CD4-positive, alpha-beta memory T cell (primary cell): ENCODE measurements around the gene ZNF239. TPM values are rescaled to one million over a fixed set of nuclear protein-coding genes. Genes with fewer than 3 reads are reported as not detected.
A peak's percentile ranks its signal among the peaks of the same experiment; 100 is the strongest.

Source experiments
- CTCF ChIA-PET: fragments of 350-600 bp; sonication (Branson Sonifier 250); formaldehyde crosslinking; loops from one replicate; lab custom pipeline; 2021; ENCODE audit warnings: inconsistent platforms; ENCODE audit not compliant: partially characterized antibody; lab: Charles Lee
- POLR2A ChIA-PET: fragments of 350-600 bp; sonication (Branson Sonifier 250); formaldehyde crosslinking; loops from one replicate; lab custom pipeline; 2021; ENCODE audit not compliant: partially characterized antibody; lab: Charles Lee
- DNase-seq, 5 donors: peaks; one replicate each; pipeline versions ENCODE4 v3.0.0 to v3.0.0-alpha.2; 2020 to 2022; ENCODE audit warnings: mixed read lengths in 1 of 5
- H3K27ac ChIP-seq: one replicate; pipeline ENCODE4 v1.7.0; 2013; ENCODE audit warnings: low read depth, low read length
- H3K27me3 ChIP-seq: 2 replicates; pipeline ENCODE4 v1.7.0; 2013; ENCODE audit warnings: mild to moderate bottlenecking, low read length, moderate library complexity; ENCODE audit not compliant: insufficient read depth
- H3K36me3 ChIP-seq: 2 replicates; pipeline ENCODE4 v1.7.0; 2013; ENCODE audit warnings: mild to moderate bottlenecking, low read length, moderate library complexity; ENCODE audit not compliant: insufficient read depth
- H3K4me1 ChIP-seq: 2 replicates; pipeline ENCODE4 v1.7.0; 2013; ENCODE audit warnings: mild to moderate bottlenecking, low read length, moderate library complexity; ENCODE audit not compliant: insufficient read depth
- H3K4me3 ChIP-seq, 2 donors: one replicate each; pipeline ENCODE4 v1.7.0; 2013; ENCODE audit warnings: low read length in 2 of 2, mild to moderate bottlenecking in 1 of 2
- H3K9me3 ChIP-seq, 2 donors: one replicate each; pipeline ENCODE4 v1.7.0; 2013; ENCODE audit warnings: low read length in 2 of 2, control low read depth in 1 of 2; ENCODE audit not compliant: control insufficient read depth in 1 of 2
- H3K27ac Mint-ChIP-seq, 7 donors: one replicate each; pipeline ENCODE4 v1.8.0; 2020 to 2021; ENCODE audit warnings: mixed read lengths in 7 of 7, mild to moderate bottlenecking in 6 of 7, inconsistent platforms in 3 of 7, moderate library complexity in 3 of 7
- H3K27me3 Mint-ChIP-seq, 2 donors: one replicate each; pipeline ENCODE4 v1.8.0; 2020 to 2021; ENCODE audit warnings: mixed read lengths in 2 of 2
- H3K36me3 Mint-ChIP-seq, 2 donors: one replicate each; pipeline ENCODE4 v1.8.0; 2020 to 2021; ENCODE audit warnings: mixed read lengths in 2 of 2, inconsistent platforms in 1 of 2, mild to moderate bottlenecking in 1 of 2
- H3K4me1 Mint-ChIP-seq, 4 donors: one replicate each; pipeline ENCODE4 v1.8.0; 2020 to 2021; ENCODE audit warnings: mixed read lengths in 4 of 4, mild to moderate bottlenecking in 1 of 4
- H3K4me3 Mint-ChIP-seq, 8 donors: one replicate each; pipeline ENCODE4 v1.8.0; 2020 to 2021; ENCODE audit warnings: mixed read lengths in 8 of 8, mild to moderate bottlenecking in 7 of 8, moderate library complexity in 6 of 8, inconsistent platforms in 3 of 8
- H3K9me3 Mint-ChIP-seq, 8 donors: one replicate each; pipeline ENCODE4 v1.8.0; 2020 to 2021; ENCODE audit warnings: mixed read lengths in 8 of 8, mild to moderate bottlenecking in 5 of 8, inconsistent platforms in 3 of 8, moderate library complexity in 1 of 8
- intact Hi-C: fragments of 100-400 bp; cut with micrococcal nuclease; formaldehyde crosslinking; loops from one replicate; pipeline ENCODE4 v1.15.1; 2023
- polyA plus RNA-seq, 2 donors: library from polyadenylated mRNA; unstranded; fragments of 300-500 nt; fragmentation: Illumina TruSeq; gene quantifications; one replicate each; pipeline ENCODE4 v1.2.3, GENCODE V29; 2021
- total RNA-seq, 2 experiments: library from RNA; stranded (reverse); gene quantifications; one replicate each; pipeline ENCODE4 v1.2.3, GENCODE V29; 2021

ZNF239 gene
- total and polyA plus RNA-seq, 4 experiments from 2014 or later = 1.6 to 6.2 (median 3.9) TPM

GRCh38 chr10:43585046-43585445 is 10.6 kb upstream of the ZNF239 start:
- intact Hi-C loops = no loop called here
- no peak overlapping the region for H3K4me3 ChIP-seq
- Mint-ChIP-seq H3K27ac (no peak overlapping the region), H3K27me3 (peaks cover 0 to 2% of the 10 kb centered on the region in 2 donors), H3K4me3 (no peak overlapping the region), H3K9me3 (peaks cover 0 to 3% (median 0%) of the 10 kb centered on the region in 8 donors), H3K36me3 (no peaks in the 10 kb centered on the region), H3K4me1 (no peaks in the 10 kb centered on the region)
- H3K27me3 ChIP-seq = no peaks in the 10 kb centered on the region
- no peaks in the 10 kb centered on the region for H3K4me1 ChIP-seq
- no peaks in the 10 kb centered on the region for H3K36me3 ChIP-seq
- POLR2A ChIA-PET = no interaction called here
- H3K9me3 ChIP-seq = no peaks in the 10 kb centered on the region
- CTCF ChIA-PET = interaction anchor here (1.7 kb wide), 1 partner anchor 10 kb away, joined by 5 read pairs; no protein-coding TSS in a partner anchor
- no peak for DNase-seq
- no peak overlapping the region for H3K27ac ChIP-seq

GRCh38 chr10:43584051-43584450 is 9.6 kb upstream of the ZNF239 start:
- intact Hi-C loops = no loop called here
- Histone ChIP-seq H3K27me3 (no peaks in the 10 kb centered on the region), H3K27ac (no peak overlapping the region), H3K9me3 (no peaks in the 10 kb centered on the region), H3K36me3 (no peaks in the 10 kb centered on the region), H3K4me1 (no peaks in the 10 kb centered on the region), H3K4me3 (no peak overlapping the region)
- no peak for DNase-seq
- ChIA-PET CTCF (no interaction called here), POLR2A (no interaction called here)
- H3K27ac Mint-ChIP-seq = no peak overlapping the region
- H3K4me1 Mint-ChIP-seq = no peaks in the 10 kb centered on the region
- peaks cover 0 to 2% of the 10 kb centered on the region in 2 donors for H3K27me3 Mint-ChIP-seq
- H3K9me3 Mint-ChIP-seq = peaks cover 0 to 3% (median 0%) of the 10 kb centered on the region in 8 donors
- no peaks in the 10 kb centered on the region for H3K36me3 Mint-ChIP-seq
- H3K4me3 Mint-ChIP-seq = no peak overlapping the region

- H3K27me3 ChIP-seq = no peaks in the 10 kb centered on the region
- Mint-ChIP-seq H3K9me3 (peaks cover 0 to 7% (median 3%) of the 10 kb centered on the region in 8 donors), H3K36me3 (peaks cover 0 to 3% of the 10 kb centered on the region in 2 donors), H3K27me3 (no peaks in the 10 kb centered on the region), H3K4me3 (peak overlapping the region; percentile 67 to 90 (median 88)), H3K4me1 (peaks cover 25 to 53% (median 39%) of the 10 kb centered on the region in 4 donors), H3K27ac (peak overlapping the region; percentile 30 to 98 (median 95))
- peak overlapping the region; percentile 42 for H3K27ac ChIP-seq
- H3K4me1 ChIP-seq = peaks cover 37% of the 10 kb centered on the region
- H3K4me3 ChIP-seq = no peak overlapping the region
- intact Hi-C loops = loop anchor here (2.0 to 10.0 kb wide), 2 partner anchors 18 to 212 kb away; no protein-coding TSS in a partner anchor
- DNase-seq = no peak
- H3K36me3 ChIP-seq = no peaks in the 10 kb centered on the region
- CTCF ChIA-PET = no interaction called here
- no peaks in the 10 kb centered on the region for H3K9me3 ChIP-seq
- POLR2A ChIA-PET = interaction anchor here (1.1 to 3.0 kb wide), 2 partner anchors 18 to 30 kb away, joined by 3 to 27 read pairs; partner anchors contain the start of gene ZNF485
Observed at GRCh38 chr10:43576580-43576979, 2.2 kb upstream of the ZNF239 start.

GRCh38 chr10:43576062-43576461 is 1.6 kb upstream of the ZNF239 start:
- POLR2A ChIA-PET = interaction anchor here (0.9 to 3.9 kb wide), 5 partner anchors 19 to 437 kb away, joined by 3 to 36 read pairs (median 4); partner anchors contain the start of genes ZNF32 and ZNF485
- peak overlapping the region in 1 of 2 donors; percentile 54 for H3K4me3 ChIP-seq
- peaks cover 42% of the 10 kb centered on the region for H3K4me1 ChIP-seq
- peaks cover 0 to 7% (median 3%) of the 10 kb centered on the region in 8 donors for H3K9me3 Mint-ChIP-seq
- no peaks in the 10 kb centered on the region for H3K27me3 ChIP-seq
- no peaks in the 10 kb centered on the region for H3K9me3 ChIP-seq
- no peaks in the 10 kb centered on the region for H3K36me3 ChIP-seq
- CTCF ChIA-PET = no interaction called here
- DNase-seq = peak in 2 of 5 donors; percentile 27 to 37
- H3K27ac ChIP-seq = peak overlapping the region; percentile 42
- H3K4me3 Mint-ChIP-seq = peak overlapping the region; percentile 13 to 90 (median 88)
- no peaks in the 10 kb centered on the region for H3K27me3 Mint-ChIP-seq
- intact Hi-C loops = loop anchor here (2.0 to 10.0 kb wide), 2 partner anchors 19 to 211 kb away; no protein-coding TSS in a partner anchor
- peaks cover 0 to 3% of the 10 kb centered on the region in 2 donors for H3K36me3 Mint-ChIP-seq
- H3K4me1 Mint-ChIP-seq = peaks cover 30 to 58% (median 43%) of the 10 kb centered on the region in 4 donors
- H3K27ac Mint-ChIP-seq = peak overlapping the region; percentile 88 to 98 (median 95)

GRCh38 chr10:43574906-43575305 is 490 bp upstream of the ZNF239 start:
- Mint-ChIP-seq H3K4me1 (peaks cover 38 to 65% (median 49%) of the 10 kb centered on the region in 4 donors), H3K4me3 (peak overlapping the region; percentile 80 to 90 (median 88)), H3K27me3 (no peaks in the 10 kb centered on the region), H3K36me3 (peaks cover 4 to 5% of the 10 kb centered on the region in 2 donors), H3K27ac (peak overlapping the region; percentile 88 to 98 (median 95)), H3K9me3 (peaks cover 0 to 7% (median 3%) of the 10 kb centered on the region in 8 donors)
- no peaks in the 10 kb centered on the region for H3K9me3 ChIP-seq
- POLR2A ChIA-PET = interaction anchor here (0.9 to 3.9 kb wide), 9 partner anchors 20 to 436 kb away, joined by 3 to 36 read pairs (median 4); partner anchors contain the start of genes ZNF32 and ZNF485
- peak in 1 of 5 donors; percentile 8 for DNase-seq
- H3K4me1 ChIP-seq = peaks cover 48% of the 10 kb centered on the region
- peak overlapping the region; percentile 58 for H3K27ac ChIP-seq
- H3K27me3 ChIP-seq = no peaks in the 10 kb centered on the region
- H3K36me3 ChIP-seq = no peaks in the 10 kb centered on the region
- CTCF ChIA-PET = interaction anchor here (1.4 kb wide), 1 partner anchor 13 kb away, joined by 4 read pairs; no protein-coding TSS in a partner anchor
- peak overlapping the region; percentile 15 to 54 for H3K4me3 ChIP-seq
- intact Hi-C loops = loop anchor here (1.0 to 10.0 kb wide), 7 partner anchors 31 to 1022 kb away; partner anchors contain the start of genes CSGALNACT2, HNRNPF, ZNF32 and ZNF33B

GRCh38 chr10:43573250-43574000 is 991 bp downstream of the ZNF239 start:
- Mint-ChIP-seq H3K4me3 (peak overlapping the region; percentile 17 to 72 (median 62)), H3K27ac (peak overlapping the region; percentile 74 to 90 (median 87)), H3K4me1 (peaks cover 38 to 65% (median 49%) of the 10 kb centered on the region in 4 donors), H3K36me3 (peaks cover 4 to 5% of the 10 kb centered on the region in 2 donors), H3K27me3 (no peaks in the 10 kb centered on the region), H3K9me3 (peaks cover 0 to 7% (median 3%) of the 10 kb centered on the region in 8 donors)
- Histone ChIP-seq H3K27ac (peak overlapping the region; percentile 58), H3K4me3 (no peak overlapping the region), H3K27me3 (no peaks in the 10 kb centered on the region), H3K36me3 (no peaks in the 10 kb centered on the region), H3K4me1 (peaks cover 48% of the 10 kb centered on the region), H3K9me3 (no peaks in the 10 kb centered on the region)
- ChIA-PET POLR2A (interaction anchor here (1.1 to 3.9 kb wide), 8 partner anchors 13 to 153 kb away, joined by 3 to 36 read pairs (median 6); partner anchors contain the start of genes ZNF32 and ZNF485), CTCF (interaction anchor here (1.5 to 1.7 kb wide), 2 partner anchors 34 to 74 kb away, joined by 3 to 5 read pairs; no protein-coding TSS in a partner anchor)
- intact Hi-C loops = loop anchor here (5.0 to 10.0 kb wide), 3 partner anchors 166 to 436 kb away; partner anchors contain the start of genes CSGALNACT2 and HNRNPF
- DNase-seq = peak in 2 of 5 donors; percentile 8 to 29
